Ectodermal cell (in vitro differentiated cells): ENCODE results near the gene P3H2.

ENCODE experiments used
- H3K27ac ChIP-seq: 2 replicates; pipeline ENCODE4 v1.7.0; 2013; ENCODE audit warnings: mild to moderate bottlenecking, low read depth, low read length; ENCODE audit not compliant: insufficient read depth, poor library complexity, severe bottlenecking
- H3K27me3 ChIP-seq: 2 replicates; pipeline ENCODE4 v1.7.0; 2013; ENCODE audit warnings: mild to moderate bottlenecking, low read length; ENCODE audit not compliant: insufficient read depth, control insufficient read depth, poor library complexity, severe bottlenecking
- H3K36me3 ChIP-seq: one replicate; pipeline ENCODE4 v1.7.0; 2013; ENCODE audit warnings: low read length; ENCODE audit not compliant: control insufficient read depth, insufficient read depth
- H3K4me1 ChIP-seq: one replicate; pipeline ENCODE4 v1.7.0; 2013; ENCODE audit warnings: low read length; ENCODE audit not compliant: control insufficient read depth, insufficient read depth
- H3K4me3 ChIP-seq: 2 replicates; pipeline ENCODE4 v1.7.0; 2013; ENCODE audit warnings: low read depth, low read length, control low read depth; ENCODE audit not compliant: insufficient read depth
- H3K9me3 ChIP-seq: 2 replicates; pipeline ENCODE4 v1.7.0; 2013; ENCODE audit warnings: mild to moderate bottlenecking, low read length, moderate library complexity; ENCODE audit not compliant: control insufficient read depth
- WGBS, 2 experiments: methylation state at CpG; one replicate each; pipeline ENCODE4 v1.1.7; 2013; ENCODE audit warnings: missing lambda C conversion rate in 2 of 2; 5-methylcytosine and 5-hydroxymethylcytosine counted together

Gene P3H2

GRCh38 chr3:190042558-190042957 is 78.1 kb downstream of the P3H2 start:
- WGBS, 2 experiments = 53% methylated on average over 2 of the region's 2 CpGs; no CpG with 5 or more reads in 1 of the 2 experiments
- peaks cover 8% of the 10 kb centered on the region for H3K4me1 ChIP-seq

GRCh38 chr3:190041333-190042041 is 79.2 kb downstream of the P3H2 start:
- WGBS, 2 experiments = 6 to 8% methylated on average over 2 to 3 of the region's 3 CpGs
- no peaks in the 10 kb centered on the region for H3K36me3 ChIP-seq
- H3K27me3 ChIP-seq = no peaks in the 10 kb centered on the region
- H3K4me3 ChIP-seq = no peak overlapping the region
- H3K4me1 ChIP-seq = peaks cover 8% of the 10 kb centered on the region
- no peak overlapping the region for H3K27ac ChIP-seq
- no peaks in the 10 kb centered on the region for H3K9me3 ChIP-seq

More at GRCh38 chr3:190042558-190042957, 78.1 kb downstream of the P3H2 start:
- H3K36me3 ChIP-seq = no peaks in the 10 kb centered on the region
- no peaks in the 10 kb centered on the region for H3K9me3 ChIP-seq
- no peaks in the 10 kb centered on the region for H3K27me3 ChIP-seq
- no peak overlapping the region for H3K4me3 ChIP-seq
- no peak overlapping the region for H3K27ac ChIP-seq

GRCh38 chr3:190040145-190040544 is 80.6 kb downstream of the P3H2 start:
- Histone ChIP-seq H3K27me3 (no peaks in the 10 kb centered on the region), H3K9me3 (no peaks in the 10 kb centered on the region), H3K36me3 (no peaks in the 10 kb centered on the region), H3K4me1 (peaks cover 8% of the 10 kb centered on the region), H3K27ac (no peak overlapping the region), H3K4me3 (no peak overlapping the region)
- 68 to 72% methylated on average over 4 to 5 of the region's 5 CpGs for WGBS, 2 experiments

- Histone ChIP-seq H3K36me3 (no peaks in the 10 kb centered on the region), H3K27me3 (no peaks in the 10 kb centered on the region), H3K9me3 (no peaks in the 10 kb centered on the region), H3K4me3 (no peak overlapping the region), H3K27ac (no peak overlapping the region), H3K4me1 (peaks cover 8% of the 10 kb centered on the region)
- WGBS, 2 experiments = 83 to 89% methylated on average over 6 of the region's 6 CpGs
These were observed 82.4 kb downstream of the P3H2 start for GRCh38 chr3:190038050-190038933.

- no peaks in the 10 kb centered on the region for H3K9me3 ChIP-seq
- no peaks in the 10 kb centered on the region for H3K36me3 ChIP-seq
- H3K4me3 ChIP-seq = no peak overlapping the region
- H3K27ac ChIP-seq = no peak overlapping the region
- H3K27me3 ChIP-seq = no peaks in the 10 kb centered on the region
- 65 to 80% methylated on average over 1 of the region's 2 CpGs for WGBS, 2 experiments
- peaks cover 8% of the 10 kb centered on the region for H3K4me1 ChIP-seq
These were observed 84.1 kb downstream of the P3H2 start for GRCh38 chr3:190036631-190037030.

GRCh38 chr3:190034446-190034845 is 86.3 kb downstream of the P3H2 start:
- H3K27me3 ChIP-seq = no peaks in the 10 kb centered on the region
- no peak overlapping the region for H3K27ac ChIP-seq
- no peaks in the 10 kb centered on the region for H3K36me3 ChIP-seq
- no peak overlapping the region for H3K4me3 ChIP-seq
- H3K4me1 ChIP-seq = peaks cover 5% of the 10 kb centered on the region
- WGBS, 2 experiments = 92 to 95% methylated on average over 2 to 3 of the region's 3 CpGs
- H3K9me3 ChIP-seq = no peaks in the 10 kb centered on the region

GRCh38 chr3:190032923-190033322 is 87.8 kb downstream of the P3H2 start:
- H3K36me3 ChIP-seq = no peaks in the 10 kb centered on the region
- no peak overlapping the region for H3K27ac ChIP-seq
- no peaks in the 10 kb centered on the region for H3K27me3 ChIP-seq
- WGBS, 2 experiments = 79% methylated on average over 10 to 11 of the region's 11 CpGs
- no peaks in the 10 kb centered on the region for H3K4me1 ChIP-seq
- no peaks in the 10 kb centered on the region for H3K9me3 ChIP-seq
- no peak overlapping the region for H3K4me3 ChIP-seq

GRCh38 chr3:190031887-190032752 is 88.6 kb downstream of the P3H2 start:
- Histone ChIP-seq H3K4me1 (no peaks in the 10 kb centered on the region), H3K27ac (no peak overlapping the region), H3K9me3 (no peaks in the 10 kb centered on the region), H3K36me3 (no peaks in the 10 kb centered on the region), H3K27me3 (no peaks in the 10 kb centered on the region), H3K4me3 (no peak overlapping the region)
- 100% methylated on average over 1 of the region's 1 CpG for WGBS, 2 experiments

- H3K36me3 ChIP-seq = no peaks in the 10 kb centered on the region
- no peak overlapping the region for H3K27ac ChIP-seq
- H3K9me3 ChIP-seq = no peaks in the 10 kb centered on the region
- H3K4me3 ChIP-seq = no peak overlapping the region
- WGBS, 2 experiments = 92 to 97% methylated on average over 2 to 3 of the region's 3 CpGs
- H3K4me1 ChIP-seq = no peaks in the 10 kb centered on the region
- H3K27me3 ChIP-seq = no peaks in the 10 kb centered on the region
These were observed 93.6 kb downstream of the P3H2 start for GRCh38 chr3:190027116-190027515.
